ENCODE results near the gene TRIOBP. TPM values are rescaled to one million over a fixed set of nuclear protein-coding genes. Genes with fewer than 3 reads are reported as not detected.
"Not testable (repeated sequence)": the region's sequence is repeated elsewhere in the genome, so short reads cannot be mapped to it uniquely, and the experiment has no call there.

TRIOBP gene
- total RNA-seq (2014; rRNA removed) = 128 and 137 TPM in 2 replicates
- polyA plus RNA-seq (2012) = 85.7 TPM

GRCh38 chr22:37696657-37697537, at the start of gene TRIOBP:
TSS of gene TRIOBP (plus strand) at chr22:37697048. CDS start at chr22:37701366, 4,318 bp downstream.
- DNase-seq (ENCODE audit: low read depth) = peak; percentile 98

- DNase-seq (ENCODE audit: low read depth) = no peak
Observed at GRCh38 chr22:37647317-37647716, 49.5 kb upstream of the TRIOBP start.

- DNase-seq (ENCODE audit: low read depth) = no peak
Observed at GRCh38 chr22:37647928-37648327, 48.9 kb upstream of the TRIOBP start.

GRCh38 chr22:37650463-37651136, 46.2 kb upstream of the TRIOBP start:
- DNase-seq (ENCODE audit: low read depth) = no peak

- DNase-seq (ENCODE audit: low read depth) = no peak
Observed at GRCh38 chr22:37654563-37655251, 42.1 kb upstream of the TRIOBP start.

GRCh38 chr22:37655252-37655563, 41.6 kb upstream of the TRIOBP start:
- no peak for DNase-seq (ENCODE audit: low read depth)

GRCh38 chr22:37656583-37656982, 40.3 kb upstream of the TRIOBP start:
- not testable (repeated sequence) for DNase-seq (ENCODE audit: low read depth)

- no peak for DNase-seq (ENCODE audit: low read depth)
Observed at GRCh38 chr22:37657590-37658132, 39.2 kb upstream of the TRIOBP start.

GRCh38 chr22:37658133-37659065, 38.4 kb upstream of the TRIOBP start, which contains the start of gene PDXP:
TSS of gene PDXP (plus strand) at chr22:37658723. CDS start at chr22:37658783, 60 bp downstream.
- DNase-seq (ENCODE audit: low read depth) = peak; percentile 100

GRCh38 chr22:37659066-37659896, 37.6 kb upstream of the TRIOBP start:
- no peak for DNase-seq (ENCODE audit: low read depth)

GRCh38 chr22:37659897-37660708, 36.7 kb upstream of the TRIOBP start:
- DNase-seq (ENCODE audit: low read depth) = no peak

GRCh38 chr22:37660709-37661045, 36.2 kb upstream of the TRIOBP start:
- DNase-seq (ENCODE audit: low read depth) = no peak

- peak; percentile 66 for DNase-seq (ENCODE audit: low read depth)
Observed at GRCh38 chr22:37661160-37661924, 35.5 kb upstream of the TRIOBP start.

- no peak for DNase-seq (ENCODE audit: low read depth)
Observed at GRCh38 chr22:37662039-37662438, 34.8 kb upstream of the TRIOBP start.

- peak; percentile 25 for DNase-seq (ENCODE audit: low read depth)
Observed at GRCh38 chr22:37663521-37664140, 33.2 kb upstream of the TRIOBP start.

- no peak for DNase-seq (ENCODE audit: low read depth)
Observed at GRCh38 chr22:37664249-37665101, 32.4 kb upstream of the TRIOBP start.

GRCh38 chr22:37665487-37665886, 31.4 kb upstream of the TRIOBP start:
- DNase-seq (ENCODE audit: low read depth) = no peak
